Epithelial cell of prostate (primary cell): ENCODE results near the gene CERS2.
"Not testable (repeated sequence)": the region's sequence is repeated elsewhere in the genome, so short reads cannot be mapped to it uniquely, and the experiment has no call there.

Experiments
- DNase-seq: peaks from one replicate; pipeline ENCODE4 v3.0.0-alpha.2; 2011; ENCODE audit warnings: low read depth, low spot score
- H3K27ac ChIP-seq: fragments of 450-650 bp; 2 replicates; pipeline ENCODE4 v1.5.1; 2017; ENCODE audit warnings: mild to moderate bottlenecking

CERS2 gene

DNA sequence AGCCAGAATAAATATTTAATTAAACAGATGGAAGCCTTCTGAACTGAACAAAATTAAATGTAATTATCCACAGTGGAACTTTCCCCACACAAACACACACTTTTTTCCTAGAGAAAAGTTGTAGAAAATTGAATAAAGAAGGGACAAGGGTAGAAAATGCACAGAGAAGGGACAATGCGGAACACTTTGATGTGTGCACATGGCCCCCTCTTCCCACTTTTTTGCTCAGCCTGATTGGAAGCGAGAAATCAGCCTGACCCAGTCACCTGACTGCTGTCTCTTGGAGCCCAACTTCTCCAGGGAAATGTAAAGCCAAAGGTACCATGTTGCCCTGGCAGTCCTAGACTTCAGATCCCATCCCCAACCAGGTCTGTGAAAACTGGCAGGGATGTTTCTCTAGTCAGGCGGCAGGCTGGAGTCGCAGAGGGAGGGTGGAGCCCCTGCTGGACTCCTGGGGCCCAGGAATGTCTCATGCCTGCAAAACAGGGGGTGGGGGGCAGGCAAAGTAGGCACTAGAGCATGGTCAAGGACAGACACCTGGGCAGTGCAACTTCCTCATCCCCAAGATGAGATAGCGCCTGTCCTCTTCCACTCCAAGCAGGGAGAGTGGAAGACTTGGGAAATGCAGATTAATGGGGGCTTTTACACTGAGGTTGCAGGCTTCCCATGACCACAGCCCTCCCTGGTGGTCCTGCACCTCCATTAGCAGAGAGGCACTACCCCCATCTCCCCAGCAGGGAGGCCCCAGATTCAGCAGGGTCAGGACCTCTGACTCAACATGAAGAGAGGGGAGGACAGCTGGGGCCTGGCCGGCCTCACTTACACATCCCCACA lies 2.8 kb downstream of the CERS2 start:
- DNase-seq: no peak
- no peak overlapping the region for H3K27ac ChIP-seq

DNA sequence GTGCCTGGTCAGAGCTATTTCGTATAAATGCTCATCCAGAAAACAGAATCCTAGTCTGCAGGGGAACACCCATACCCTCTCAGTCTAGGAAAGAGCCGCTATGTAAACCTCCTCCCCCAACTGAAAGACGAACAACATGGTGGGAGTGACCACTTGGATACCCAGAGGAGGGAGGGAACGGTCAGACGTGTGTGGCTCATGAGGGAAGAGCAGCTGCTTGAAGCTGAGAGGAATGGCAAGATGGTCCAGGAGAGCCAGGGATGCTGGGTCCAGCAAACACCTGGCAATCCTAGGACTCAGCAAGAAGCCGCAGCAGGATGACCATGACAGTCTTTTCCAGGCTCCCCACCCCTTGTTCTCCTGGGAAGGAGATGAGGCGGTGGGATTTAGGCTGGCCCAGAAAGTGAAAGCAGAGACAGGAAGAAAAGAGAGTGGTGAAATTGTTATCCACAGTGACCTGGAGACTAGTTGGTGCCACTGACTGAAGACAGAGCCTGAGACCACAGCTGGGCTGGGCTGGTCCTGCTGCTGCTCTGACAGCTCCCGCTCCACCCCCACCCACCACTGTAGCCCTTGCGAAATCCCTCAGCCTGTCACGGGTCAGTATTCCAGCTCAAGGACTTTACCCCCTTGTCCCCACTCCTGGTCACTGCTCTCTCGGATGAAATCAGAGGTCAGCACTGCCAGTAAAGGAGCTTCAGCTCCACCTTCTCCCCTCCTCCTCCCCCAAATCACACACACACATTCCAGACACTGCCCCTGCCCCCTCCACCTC lies 3.6 kb downstream of the CERS2 start:
- no peak for DNase-seq
- no peak overlapping the region for H3K27ac ChIP-seq

GRCh38 chr1:150969626-150970025 lies 5.0 kb downstream of the CERS2 start:
- DNase-seq: no peak
- H3K27ac ChIP-seq: no peak overlapping the region

DNA sequence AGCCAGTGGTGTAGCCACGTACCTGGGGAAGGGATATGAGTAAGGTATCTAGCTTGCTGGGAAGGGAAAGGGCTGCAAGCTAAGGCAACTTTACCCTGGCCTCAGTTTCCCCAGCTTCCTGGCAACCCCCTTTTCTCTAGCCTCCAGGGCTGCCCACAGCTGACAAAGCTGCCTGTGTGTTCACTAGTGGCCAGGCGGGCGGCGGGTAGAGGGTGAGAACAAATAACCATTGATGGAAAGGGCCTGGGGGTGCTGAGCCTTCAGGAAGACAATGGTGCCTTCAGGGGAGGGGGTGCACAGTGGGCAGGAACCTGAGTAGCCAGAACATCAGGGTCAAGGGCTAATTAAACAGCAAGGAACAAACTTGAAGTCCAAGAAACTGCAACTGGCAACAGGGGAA lies 6.1 kb downstream of the CERS2 start:
- H3K27ac ChIP-seq: no peak overlapping the region
- no peak for DNase-seq

DNA sequence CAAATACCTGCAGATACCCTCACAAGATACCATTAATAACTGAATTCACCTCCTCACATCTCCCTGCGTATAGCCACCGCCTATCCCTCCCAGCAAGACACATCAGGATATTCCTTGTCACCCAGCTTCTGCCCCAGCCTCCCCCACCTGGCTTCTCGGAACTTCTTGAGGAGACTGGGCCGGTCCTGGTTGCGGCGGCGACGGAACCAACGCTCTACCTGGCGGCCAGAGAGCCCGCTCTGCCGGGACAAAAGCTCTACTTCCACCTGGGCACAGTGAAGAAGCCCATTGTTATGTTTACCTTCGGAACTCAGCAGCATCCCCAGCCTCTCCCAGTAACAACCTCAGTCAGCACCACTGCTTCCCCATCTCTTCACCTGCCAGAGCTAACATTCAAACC lies 6.7 kb downstream of the CERS2 start:
- no peak for DNase-seq
- no peak overlapping the region for H3K27ac ChIP-seq

- no peak overlapping the region for H3K27ac ChIP-seq
- no peak for DNase-seq
Measured at GRCh38 chr1:150966011-150966410, 8.6 kb downstream of the CERS2 start.

DNA sequence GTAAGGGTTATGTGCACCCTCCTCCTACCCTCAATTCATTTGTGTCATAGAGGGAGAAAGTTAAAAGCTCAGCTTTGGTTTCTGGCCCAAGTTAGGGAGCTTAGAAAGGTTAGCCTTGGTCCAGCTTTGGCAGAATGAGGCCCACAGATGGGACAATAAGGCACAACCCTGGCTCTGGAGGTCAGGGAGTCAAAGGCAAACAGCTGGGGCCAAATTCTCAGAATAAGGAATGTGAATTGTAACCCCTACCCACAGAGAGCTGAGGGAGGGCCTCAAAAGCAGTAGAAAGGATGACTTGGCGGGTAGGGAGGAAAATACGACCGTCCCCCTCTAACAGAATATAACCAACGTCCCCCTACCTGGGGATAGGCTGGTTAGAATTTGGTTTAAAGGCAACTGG lies 9.0 kb downstream of the CERS2 start:
- DNase-seq: no peak
- H3K27ac ChIP-seq: no peak overlapping the region

GRCh38 chr1:150964164-150964489 lies 10.5 kb downstream of the CERS2 start:
- DNase-seq: no peak
- H3K27ac ChIP-seq: no peak overlapping the region

DNA sequence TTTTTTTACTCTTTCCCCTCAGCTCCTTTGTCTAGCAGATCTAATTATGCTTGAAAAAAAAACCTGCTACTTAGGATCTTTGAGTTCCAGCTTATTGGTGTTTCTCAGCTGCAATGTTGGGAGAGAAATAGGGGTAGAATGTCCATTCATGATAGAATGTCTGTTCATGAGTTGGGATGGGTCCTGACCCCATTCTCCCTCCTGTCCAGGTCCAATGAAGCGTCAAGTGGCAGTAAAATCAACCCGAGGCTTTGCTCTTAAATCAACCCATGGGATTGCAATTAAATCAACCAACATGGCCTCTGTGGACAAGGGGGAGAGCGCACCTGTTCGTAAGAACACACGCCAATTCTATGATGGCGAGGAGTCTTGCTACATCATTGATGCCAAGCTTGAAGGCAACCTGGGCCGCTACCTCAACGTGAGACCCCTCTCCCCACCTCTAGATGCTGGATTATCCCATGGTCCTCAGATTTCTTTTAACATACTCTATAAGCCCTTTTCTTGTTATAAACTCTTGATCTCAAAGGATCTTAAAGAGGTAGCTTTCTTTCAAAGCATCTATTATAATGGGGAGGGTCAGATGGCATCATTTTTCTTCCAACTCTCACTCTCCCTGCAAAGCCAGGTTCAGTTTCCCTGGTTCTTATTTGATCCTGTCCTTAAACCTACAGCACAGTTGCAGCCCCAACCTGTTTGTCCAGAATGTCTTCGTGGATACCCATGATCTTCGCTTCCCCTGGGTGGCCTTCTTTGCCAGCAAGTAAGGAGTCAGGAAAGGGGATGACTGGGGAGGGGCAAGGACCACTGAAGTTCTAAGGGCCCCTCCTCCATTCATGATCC lies 11.1 kb downstream of the CERS2 start:
- DNase-seq: no peak
- H3K27ac ChIP-seq: no peak overlapping the region

DNA sequence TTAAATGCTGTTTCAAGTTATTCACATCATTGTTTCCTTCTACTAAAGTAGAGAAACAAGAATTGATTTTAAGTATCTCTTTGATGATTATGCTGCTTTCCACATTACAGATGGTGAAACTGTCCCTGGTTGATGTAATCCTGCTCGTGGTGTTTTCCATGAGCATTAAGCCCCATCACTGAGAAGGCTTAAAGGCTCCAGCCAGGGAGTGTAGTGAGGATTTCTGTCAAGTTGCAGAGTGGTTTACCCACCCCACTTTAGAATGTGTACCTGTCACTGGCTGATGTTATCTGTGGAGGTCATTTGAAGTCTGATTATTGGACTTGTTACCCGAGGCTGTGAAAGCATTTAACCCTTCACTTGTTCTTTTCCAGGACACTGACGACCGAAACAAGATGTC lies 12.9 kb downstream of the CERS2 start:
- no peak for DNase-seq
- H3K27ac ChIP-seq: no peak overlapping the region

DNA sequence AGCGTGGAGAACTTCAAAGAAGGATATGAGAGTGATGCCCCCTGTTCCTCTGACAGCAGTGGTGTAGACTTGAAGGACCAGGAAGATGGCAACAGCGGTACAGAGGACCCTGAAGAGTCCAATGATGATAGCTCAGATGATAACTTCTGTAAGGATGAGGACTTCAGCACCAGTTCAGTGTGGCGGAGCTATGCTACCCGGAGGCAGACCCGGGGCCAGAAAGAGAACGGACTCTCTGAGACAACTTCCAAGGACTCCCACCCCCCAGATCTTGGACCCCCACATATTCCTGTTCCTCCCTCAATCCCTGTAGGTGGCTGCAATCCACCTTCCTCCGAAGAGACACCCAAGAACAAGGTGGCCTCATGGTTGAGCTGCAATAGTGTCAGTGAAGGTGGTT lies 14.0 kb downstream of the CERS2 start:
- no peak overlapping the region for H3K27ac ChIP-seq
- DNase-seq: no peak

- no peak for DNase-seq
- no peak overlapping the region for H3K27ac ChIP-seq
Measured at GRCh38 chr1:150957666-150958065, 17.0 kb downstream of the CERS2 start.

DNA sequence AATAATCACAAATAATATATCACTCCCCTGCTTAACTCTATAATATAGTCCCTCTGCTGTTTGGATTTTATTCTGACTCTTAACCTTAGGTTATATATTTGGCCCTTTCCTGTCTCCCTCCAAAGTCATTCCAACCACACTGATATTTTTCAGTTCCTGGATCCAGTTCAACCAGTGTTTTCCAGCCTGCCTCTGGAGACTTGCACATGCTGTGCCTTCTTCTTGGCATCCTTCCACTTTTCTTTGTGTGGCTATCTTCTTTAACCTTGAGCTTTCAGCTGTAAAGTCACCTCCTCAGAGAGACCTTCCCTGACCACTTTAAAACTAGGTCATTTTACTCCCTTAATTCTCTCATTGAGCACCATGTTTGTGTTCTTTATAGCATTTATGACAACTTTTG lies 19.4 kb downstream of the CERS2 start:
- no peak overlapping the region for H3K27ac ChIP-seq
- no peak for DNase-seq

DNA sequence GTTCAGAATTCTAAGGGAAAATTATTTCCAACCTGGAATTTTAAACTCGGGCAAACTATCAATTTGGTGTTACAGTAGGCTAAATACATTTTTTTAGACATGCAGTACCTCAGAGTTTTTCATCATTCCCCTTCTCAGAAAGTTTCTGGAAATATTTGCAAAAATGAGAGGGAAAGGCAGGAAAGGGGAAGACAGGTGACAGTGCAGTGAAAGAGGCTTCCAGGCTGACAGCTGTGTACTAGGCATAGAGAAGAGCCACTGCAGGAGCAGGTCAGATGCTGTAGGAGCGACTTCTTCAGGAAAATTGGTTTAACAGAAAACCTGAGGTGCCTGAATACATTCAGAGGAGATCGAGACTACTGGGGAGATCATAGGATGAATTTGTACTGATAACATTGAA lies 19.9 kb downstream of the CERS2 start:
- H3K27ac ChIP-seq: no peak overlapping the region
- no peak for DNase-seq

- no peak for DNase-seq
- H3K27ac ChIP-seq: no peak overlapping the region
Measured at GRCh38 chr1:150944856-150945255, 29.8 kb downstream of the CERS2 start.

GRCh38 chr1:150931773-150932172 lies 42.9 kb downstream of the CERS2 start:
- H3K27ac ChIP-seq: no peak overlapping the region
- no peak for DNase-seq

DNA sequence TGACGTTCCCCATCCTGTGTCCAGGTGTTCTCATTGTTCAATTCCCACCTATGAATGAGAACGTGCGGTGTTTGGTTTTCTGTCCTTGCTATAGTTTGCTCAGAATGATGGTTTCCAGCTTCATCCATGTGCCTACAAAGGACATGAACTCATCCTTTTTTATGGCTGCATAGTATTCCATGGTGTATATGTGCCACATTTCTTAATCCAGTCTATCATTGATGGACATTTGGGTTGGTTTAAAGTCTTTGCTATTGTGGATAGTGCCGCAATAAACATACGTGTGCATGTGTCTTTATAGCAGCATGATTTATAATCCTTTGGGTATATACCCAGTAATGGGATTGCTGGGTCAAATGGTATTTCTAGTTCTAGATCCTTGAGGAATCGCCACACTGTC lies 45.9 kb downstream of the CERS2 start:
- DNase-seq: not testable (repeated sequence)

GRCh38 chr1:150928286-150928685 lies 46.3 kb downstream of the CERS2 start:
- DNase-seq: no peak

More for the DNA sequence above, 45.9 kb downstream of the CERS2 start:
- H3K27ac ChIP-seq: not testable (repeated sequence)

DNA sequence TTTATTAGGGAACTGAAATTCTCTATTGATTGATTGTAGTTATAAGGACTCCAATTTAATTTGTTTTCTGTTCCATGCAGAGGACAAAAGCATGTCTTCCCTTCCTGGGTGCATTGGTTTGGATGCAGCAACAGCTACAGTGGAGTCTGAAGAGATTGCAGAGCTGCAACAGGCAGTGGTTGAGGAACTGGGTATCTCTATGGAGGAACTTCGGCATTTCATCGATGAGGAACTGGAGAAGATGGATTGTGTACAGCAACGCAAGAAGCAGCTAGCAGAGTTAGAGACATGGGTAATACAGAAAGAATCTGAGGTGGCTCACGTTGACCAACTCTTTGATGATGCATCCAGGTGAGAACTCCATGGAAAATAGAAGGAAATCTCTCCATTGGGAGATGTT lies 47.0 kb downstream of the CERS2 start:
- no peak for DNase-seq

More at GRCh38 chr1:150928286-150928685, 46.3 kb downstream of the CERS2 start:
- H3K27ac ChIP-seq: no peak overlapping the region

GRCh38 chr1:150926097-150926741 lies 48.4 kb downstream of the CERS2 start, which contains the start of gene SETDB1:
TSS of gene SETDB1 (plus strand) at chr1:150926363. CDS start at chr1:150927715, 1,352 bp downstream.
- peak within 1 kb of the TSS; percentile 71 for H3K27ac ChIP-seq
- peak; percentile 64 for DNase-seq

More for the DNA sequence above, 47.0 kb downstream of the CERS2 start:
- H3K27ac ChIP-seq: no peak overlapping the region
